HPDE6-E6E7 (cell line): Measurements from ENCODE around the gene DHX15.

ENCODE experiments used
- DNase-seq: peaks from one replicate; pipeline ENCODE4 v3.0.0; 2011; ENCODE audit warnings: missing footprints; ENCODE audit errors: extremely low spot score

Gene DHX15

DNA sequence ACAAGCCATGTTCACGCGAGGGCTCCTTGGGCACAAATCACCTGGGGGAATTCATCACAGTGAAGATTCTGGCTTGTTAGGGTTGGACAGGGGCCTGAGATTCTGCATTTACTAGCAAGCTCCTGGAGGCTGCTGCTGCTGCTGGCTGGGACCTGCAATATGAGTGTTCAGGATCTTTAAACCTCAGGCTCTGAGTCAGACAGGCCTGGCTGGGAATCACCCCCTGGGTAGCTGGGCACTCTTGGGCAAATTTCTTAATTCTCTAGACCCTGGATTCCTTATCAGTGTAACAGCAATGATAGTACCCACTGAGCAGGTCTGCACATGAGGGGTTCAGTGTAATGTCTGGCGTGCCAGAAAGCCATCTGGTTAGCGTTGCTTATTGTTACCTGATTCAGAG is 101.5 kb downstream of the DHX15 start:
- DNase-seq: no peak

DNA sequence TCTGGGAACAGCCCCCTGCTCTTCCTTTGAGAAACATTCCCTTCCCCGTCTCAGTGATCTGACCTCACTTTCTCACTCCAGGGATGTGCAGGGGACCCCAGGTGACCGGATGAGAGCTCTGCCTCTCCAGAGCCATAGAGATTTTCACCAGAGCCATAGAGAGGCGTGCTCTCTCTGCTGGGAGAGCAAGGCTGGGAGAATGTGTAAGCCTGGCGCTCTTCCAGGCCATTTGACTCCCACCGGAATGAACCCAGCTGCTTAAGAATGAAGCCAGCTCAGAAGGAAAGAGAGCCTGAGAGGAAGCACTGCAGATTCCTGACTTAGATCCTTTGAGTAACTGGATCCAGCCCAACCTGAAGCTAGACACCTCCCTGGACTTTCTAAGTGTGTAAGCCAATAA is 106.4 kb downstream of the DHX15 start:
- no peak for DNase-seq
